H1 (cell line): ENCODE data around the gene CCSAP. TPM values are rescaled to one million over a fixed set of nuclear protein-coding genes. Genes with fewer than 3 reads are reported as not detected.

Experiments used
- CHD7 ChIP-seq: fragments of 300-600 bp; sonication (generic); IDR thresholded peaks from 2 replicates; pipeline ENCODE4 v1.7.1; 2012; ENCODE audit warnings: low read length, moderate library complexity, mild to moderate bottlenecking, inconsistent platforms; ENCODE audit not compliant: insufficient replicate concordance
- polyA plus RNA-seq, 7 experiments: library from polyadenylated mRNA; depleted of rRNA in 3 of 7; stranded (reverse) in 5 of 7; unstranded in 2 of 7; fragments of >200 nt in 5 of 7; fragments of 200-250 nt in 2 of 7; gene quantifications; 1 replicate in 5 of 7; 2 replicates in 1 of 7; 4 replicates in 1 of 7; pipeline versions ENCODE4 v1.2.1 to v1.2.3, GENCODE V29; 2011 to 2013; ENCODE audit warnings: missing spikeins in 2 of 7, mixed read lengths in 2 of 7
- total RNA-seq: library from RNA; stranded (reverse); fragmentation: NEBNext Ultra II Directional; extraction: Animal tissue kit (Norgen Biotek cat#: 25700); gene quantifications from 2 replicates; pipeline ENCODE4 v1.2.1, GENCODE V29; 2021

Gene CCSAP
- total and polyA plus RNA-seq, 2 of the 8 experiments (the other 6 are each of a cell fraction or from before 2014, with no cell fraction given) = 3.5 to 17.2 TPM

GRCh38 chr1:229370601-229371021 lies 27.8 kb upstream of the CCSAP start (continued):
- no peak for TF ChIP-seq CHD7
